IPS DF 19.7 (cell line): ENCODE results near the gene TGFB1I1.
"Not testable (repeated sequence)": the region's sequence is repeated elsewhere in the genome, so short reads cannot be mapped to it uniquely, and the experiment has no call there.

ENCODE experiments used
- DNase-seq: peaks from one replicate; pipeline ENCODE4 v3.0.0-alpha.2; 2013; ENCODE audit warnings: low read depth, low spot score

The TGFB1I1 gene

DNA sequence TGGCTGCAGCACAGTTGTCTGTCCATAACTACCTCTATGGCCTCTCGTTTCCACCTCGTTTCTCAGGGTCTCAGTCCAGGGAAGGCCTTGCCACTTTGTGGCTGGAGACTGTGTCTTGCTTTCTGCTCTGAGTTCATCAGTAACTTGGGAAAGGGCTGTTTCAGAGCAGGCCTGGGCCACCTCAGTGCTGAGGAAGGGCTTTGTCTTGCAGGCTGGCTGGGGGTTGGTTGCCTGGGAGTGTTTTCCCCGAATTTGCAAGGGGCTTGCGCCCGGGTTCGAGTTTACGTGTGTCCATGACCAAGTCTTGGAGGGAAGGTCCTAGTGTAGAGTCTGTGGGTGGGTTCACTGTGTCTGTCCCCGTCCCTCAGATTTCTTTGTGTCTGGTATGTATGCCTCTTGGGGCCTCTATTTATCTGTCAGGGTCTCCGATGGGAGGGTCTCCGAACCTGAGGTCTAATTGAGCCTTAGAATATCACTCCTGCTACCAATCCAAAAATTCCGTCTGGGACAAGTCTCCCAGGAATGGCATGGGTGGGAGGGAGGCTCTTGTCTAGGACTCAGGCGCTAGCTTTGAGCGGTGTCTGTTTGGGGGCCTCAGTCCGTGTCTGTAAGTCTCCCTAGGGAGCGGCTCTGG, 594 bp upstream of the TGFB1I1 start:
- no peak for DNase-seq

GRCh38 chr16:31472709-31473203, 804 bp downstream of the TGFB1I1 start:
- DNase-seq: no peak

DNA sequence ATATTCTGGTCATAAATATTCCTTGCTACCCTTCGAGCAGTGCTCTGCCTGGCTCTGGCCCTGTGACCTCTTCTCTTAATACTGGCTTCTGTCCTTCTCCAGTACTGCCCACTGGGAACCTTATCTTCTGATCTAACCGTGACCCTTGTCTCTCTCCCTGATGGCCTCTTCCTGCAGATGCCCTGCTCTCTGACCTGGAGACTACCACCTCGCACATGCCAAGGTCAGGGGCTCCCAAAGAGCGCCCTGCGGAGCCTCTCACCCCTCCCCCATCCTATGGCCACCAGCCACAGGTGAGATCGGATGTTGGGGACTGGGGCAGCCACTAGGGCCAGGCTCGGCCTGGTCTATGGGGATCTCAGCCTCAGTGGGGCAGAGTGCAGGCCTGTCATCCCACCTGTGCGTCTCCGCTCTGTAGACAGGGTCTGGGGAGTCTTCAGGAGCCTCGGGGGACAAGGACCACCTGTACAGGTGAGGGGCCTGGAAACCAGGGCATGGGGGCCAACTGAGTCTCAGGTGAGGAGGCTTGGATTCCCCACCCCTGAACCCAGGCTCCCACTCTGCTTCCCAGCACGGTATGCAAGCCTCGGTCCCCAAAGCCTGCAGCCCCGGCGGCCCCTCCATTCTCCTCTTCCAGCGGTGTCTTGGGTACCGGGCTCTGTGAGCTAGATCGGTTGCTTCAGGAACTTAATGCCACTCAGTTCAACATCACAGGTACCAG, 1.5 kb downstream of the TGFB1I1 start:
- no peak for DNase-seq

GRCh38 chr16:31474173-31474714, 2.3 kb downstream of the TGFB1I1 start:
- no peak for DNase-seq

GRCh38 chr16:31474773-31475738, 3.1 kb downstream of the TGFB1I1 start:
- DNase-seq: no peak

GRCh38 chr16:31475946-31476302, 4.0 kb downstream of the TGFB1I1 start:
- no peak for DNase-seq

GRCh38 chr16:31476303-31477219, 4.6 kb downstream of the TGFB1I1 start:
- no peak for DNase-seq

DNA sequence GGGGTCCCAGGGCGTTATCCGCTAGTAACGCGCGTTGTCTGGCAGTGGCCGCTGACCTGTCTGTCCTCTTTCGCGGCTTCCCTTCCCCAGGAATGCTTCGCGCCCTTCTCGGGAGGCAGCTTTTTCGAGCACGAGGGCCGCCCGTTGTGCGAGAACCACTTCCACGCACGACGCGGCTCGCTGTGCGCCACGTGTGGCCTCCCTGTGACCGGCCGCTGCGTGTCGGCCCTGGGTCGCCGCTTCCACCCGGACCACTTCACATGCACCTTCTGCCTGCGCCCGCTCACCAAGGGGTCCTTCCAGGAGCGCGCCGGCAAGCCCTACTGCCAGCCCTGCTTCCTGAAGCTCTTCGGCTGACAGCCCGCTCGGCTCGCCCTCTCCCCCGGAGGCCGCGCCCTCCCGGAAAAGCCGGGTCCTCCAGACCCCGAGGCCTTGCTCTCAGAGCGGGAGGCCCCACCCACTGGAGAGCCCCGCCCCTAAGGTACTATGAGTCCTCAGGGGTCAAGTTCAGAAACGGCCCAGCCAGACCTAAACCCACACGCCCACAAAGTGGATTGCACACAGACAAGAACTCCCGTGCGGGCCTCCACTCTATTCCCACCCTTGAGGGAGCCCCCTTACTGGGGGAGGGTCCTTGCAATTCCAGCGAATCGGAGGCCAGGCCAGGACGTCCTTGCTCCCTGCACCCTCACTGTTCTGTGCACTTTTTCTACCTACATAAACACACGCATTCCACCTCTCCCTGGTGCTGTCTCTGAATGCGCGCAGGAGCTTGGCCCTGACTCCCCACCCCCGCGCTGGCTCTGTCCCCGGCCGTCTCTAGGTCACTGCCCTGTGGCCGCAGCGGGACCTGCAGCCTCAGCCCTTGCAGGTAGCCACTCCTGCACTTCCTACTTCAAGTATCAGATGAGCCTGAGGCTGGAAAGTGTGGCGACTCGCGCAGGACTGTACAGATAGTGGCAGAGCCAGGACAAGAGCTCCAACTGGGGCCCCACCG, 5.6 kb downstream of the TGFB1I1 start:
- DNase-seq: no peak

GRCh38 chr16:31478956-31479355, 7.0 kb downstream of the TGFB1I1 start:
- no peak for DNase-seq

DNA sequence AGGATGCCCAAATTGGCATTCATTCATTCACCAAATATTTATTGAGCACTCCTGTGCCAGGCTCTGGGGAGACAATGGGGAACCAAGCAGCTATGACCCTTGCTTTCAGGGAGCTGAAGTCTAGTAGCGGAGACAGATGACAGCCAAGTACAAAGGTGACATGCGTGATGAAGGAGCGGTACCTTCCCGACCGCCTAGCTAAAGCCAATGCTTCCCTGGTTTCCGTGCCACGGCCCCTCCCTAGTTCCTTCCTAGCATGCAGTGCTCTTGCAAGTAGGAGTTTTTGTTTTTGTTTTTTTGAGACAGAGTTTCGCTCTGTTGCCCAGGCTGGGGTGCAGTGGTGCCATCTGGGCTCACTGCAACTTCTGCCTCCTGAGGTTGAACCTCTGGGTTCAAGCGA, 7.8 kb downstream of the TGFB1I1 start:
- no peak for DNase-seq

- DNase-seq: no peak
Observed at GRCh38 chr16:31480851-31481536, 9.0 kb downstream of the TGFB1I1 start.

DNA sequence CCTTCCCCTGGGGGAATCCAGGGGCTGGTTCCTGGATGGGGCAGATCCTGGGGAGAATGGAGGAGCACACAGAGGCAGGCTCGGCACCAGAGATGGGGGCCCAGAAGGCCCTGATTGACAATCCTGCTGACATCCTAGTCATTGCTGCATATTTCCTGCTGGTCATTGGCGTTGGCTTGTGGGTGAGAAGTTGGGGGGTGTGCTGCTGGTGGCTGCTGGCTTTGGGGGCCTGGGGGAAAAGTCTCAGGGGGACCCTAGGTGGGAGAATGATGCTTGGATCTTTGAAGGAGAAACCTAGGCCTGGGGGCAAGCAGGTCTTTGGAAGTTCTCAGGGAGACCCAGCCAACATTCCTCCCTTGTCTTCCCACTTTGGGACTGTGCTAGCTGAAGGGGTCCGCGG, 11.1 kb downstream of the TGFB1I1 start, which contains the start of gene SLC5A2:
Gene SLC5A2, plus strand, starts transcription at position 43 of the 400 bp plus-strand sequence. Its CDS starts 14 bp downstream, at position 57.
- DNase-seq: no peak

DNA sequence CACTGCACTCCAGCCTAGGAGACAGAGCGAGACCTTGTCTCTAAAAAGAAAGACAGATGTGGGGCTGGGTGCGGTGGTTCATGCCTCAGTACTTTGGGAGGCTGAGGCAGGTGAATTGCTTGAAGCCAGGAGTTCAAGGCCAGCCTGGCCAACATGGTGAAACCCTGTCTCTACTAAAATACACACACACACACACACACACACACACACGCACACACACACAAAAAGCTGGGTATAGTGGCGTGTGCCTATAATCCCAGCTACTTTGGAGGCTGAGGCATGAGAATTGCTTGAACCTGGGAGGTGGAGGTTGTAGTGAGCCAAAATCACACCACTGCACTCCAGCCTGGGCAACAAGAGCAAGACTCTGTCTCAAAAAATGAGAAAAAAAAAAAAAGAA, 12.1 kb downstream of the TGFB1I1 start:
- not testable (repeated sequence) for DNase-seq

GRCh38 chr16:31484491-31485171, 12.7 kb downstream of the TGFB1I1 start:
- DNase-seq: no peak

DNA sequence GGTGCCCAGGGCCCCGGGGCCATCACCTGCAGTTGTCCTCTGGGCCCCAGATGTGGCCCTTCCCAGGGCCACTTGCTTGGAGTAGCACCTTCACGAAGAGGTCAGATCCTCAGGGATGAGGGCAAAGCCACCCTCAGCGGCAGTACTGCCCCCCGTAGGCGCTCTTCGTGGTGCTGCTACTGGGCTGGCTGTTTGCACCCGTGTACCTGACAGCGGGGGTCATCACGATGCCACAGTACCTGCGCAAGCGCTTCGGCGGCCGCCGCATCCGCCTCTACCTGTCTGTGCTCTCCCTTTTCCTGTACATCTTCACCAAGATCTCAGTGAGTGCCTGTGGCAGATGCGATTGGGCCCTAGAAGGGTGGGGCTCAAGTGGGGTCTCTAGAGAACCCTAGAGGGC, 13.6 kb downstream of the TGFB1I1 start:
- no peak for DNase-seq

- DNase-seq: no peak
Observed at GRCh38 chr16:31486045-31486444, 14.1 kb downstream of the TGFB1I1 start.

DNA sequence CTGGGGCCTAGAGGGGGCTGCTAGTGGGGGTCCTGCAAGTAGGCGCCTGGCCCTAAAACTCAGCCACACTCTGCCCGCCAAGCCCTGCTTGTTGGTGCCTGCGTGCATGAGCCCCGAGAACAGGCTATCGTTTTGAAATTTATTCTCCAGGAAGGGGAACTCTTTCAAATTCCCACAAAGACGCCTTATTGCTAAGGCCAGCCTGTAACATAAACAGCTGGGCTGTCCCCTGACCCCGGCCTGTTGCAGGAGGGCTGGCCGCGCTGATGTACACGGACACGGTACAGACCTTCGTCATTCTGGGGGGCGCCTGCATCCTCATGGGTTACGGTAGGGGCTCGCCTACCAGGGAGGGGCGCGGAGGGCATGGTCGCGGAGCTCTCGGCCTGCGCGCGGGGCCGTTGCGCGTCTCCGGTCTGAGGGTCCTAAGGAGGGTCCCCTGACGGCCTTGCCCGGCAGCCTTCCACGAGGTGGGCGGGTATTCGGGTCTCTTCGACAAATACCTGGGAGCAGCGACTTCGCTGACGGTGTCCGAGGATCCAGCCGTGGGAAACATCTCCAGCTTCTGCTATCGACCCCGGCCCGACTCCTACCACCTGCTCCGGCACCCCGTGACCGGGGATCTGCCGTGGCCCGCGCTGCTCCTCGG, 15.2 kb downstream of the TGFB1I1 start:
- DNase-seq: no peak
